Kidney epithelial cell (primary cell): Measurements from ENCODE around the gene RND1. TPM values are rescaled to one million over a fixed set of nuclear protein-coding genes. Genes with fewer than 3 reads are reported as not detected.
"Not testable (repeated sequence)": the region's sequence is repeated elsewhere in the genome, so short reads cannot be mapped to it uniquely, and the experiment has no call there.

ENCODE experiments used
- DNase-seq: peaks from one replicate; pipeline ENCODE4 v3.0.0-alpha.2; 2010; ENCODE audit warnings: low read depth
- H3K27me3 ChIP-seq: 2 replicates; pipeline ENCODE4 v1.6.0; 2011; ENCODE audit warnings: low read length; ENCODE audit not compliant: control insufficient read depth, insufficient read depth
- H3K36me3 ChIP-seq: 2 replicates; pipeline ENCODE4 v1.5.1; 2011; ENCODE audit warnings: low read length; ENCODE audit not compliant: control insufficient read depth, insufficient read depth
- H3K4me3 ChIP-seq: 2 replicates; pipeline ENCODE4 v1.5.1; 2011; ENCODE audit warnings: low read depth, mild to moderate bottlenecking, control low read depth, low read length
- CTCF ChIP-seq: IDR thresholded peaks from 2 replicates; pipeline ENCODE4 v1.5.1; 2011; ENCODE audit warnings: mild to moderate bottlenecking, moderate library complexity, low read length, control low read depth, inconsistent platforms; ENCODE audit not compliant: insufficient read depth, poor library complexity, severe bottlenecking
- total RNA-seq: library from RNA; depleted of rRNA; stranded (reverse); fragments of >200 nt; gene quantifications from 2 replicates; pipeline ENCODE4 v1.2.3, GENCODE V29; 2015

The RND1 gene
- total RNA-seq, 1 donor from 2014 or later: 10.7 TPM

- no peak for TF ChIP-seq CTCF
- no peak for DNase-seq
- H3K4me3 ChIP-seq: no peak overlapping the region
- H3K27me3 ChIP-seq: no peaks in the 10 kb centered on the region
- no peaks in the 10 kb centered on the region for H3K36me3 ChIP-seq
Measured at GRCh38 chr12:48878548-48878947, 12.9 kb upstream of the RND1 start.

GRCh38 chr12:48875944-48876515 lies 10.4 kb upstream of the RND1 start:
- no peak for TF ChIP-seq CTCF
- no peak for DNase-seq
- Histone ChIP-seq H3K27me3 (no peaks in the 10 kb centered on the region), H3K4me3 (no peak overlapping the region), H3K36me3 (no peaks in the 10 kb centered on the region)

- H3K27me3 ChIP-seq, H3K36me3 ChIP-seq, H3K4me3 ChIP-seq, DNase-seq: not testable (repeated sequence)
Measured at GRCh38 chr12:48873534-48873933, 7.9 kb upstream of the RND1 start.

GRCh38 chr12:48873096-48873495 lies 7.4 kb upstream of the RND1 start:
- no peaks in the 10 kb centered on the region for H3K36me3 ChIP-seq
- no peak for DNase-seq
- no peak for TF ChIP-seq CTCF
- H3K27me3 ChIP-seq: no peaks in the 10 kb centered on the region
- H3K4me3 ChIP-seq: no peak overlapping the region

GRCh38 chr12:48869191-48869590 lies 3.5 kb upstream of the RND1 start:
- no peak overlapping the region for H3K4me3 ChIP-seq
- no peak for TF ChIP-seq CTCF
- peaks cover 11% of the 10 kb centered on the region for H3K27me3 ChIP-seq
- no peaks in the 10 kb centered on the region for H3K36me3 ChIP-seq
- no peak for DNase-seq

GRCh38 chr12:48868451-48868850 lies 2.8 kb upstream of the RND1 start:
- TF ChIP-seq CTCF: no peak
- DNase-seq: no peak

More at GRCh38 chr12:48868451-48868850, 2.8 kb upstream of the RND1 start:
- Histone ChIP-seq H3K27me3 (peaks cover 17% of the 10 kb centered on the region), H3K4me3 (no peak overlapping the region), H3K36me3 (no peaks in the 10 kb centered on the region)
